Diencephalon (tissue), 1 donor: ENCODE measurements around the gene ZNF777. TPM values are rescaled to one million over a fixed set of nuclear protein-coding genes. Genes with fewer than 3 reads are reported as not detected.

Experiments used
- total RNA-seq: library from RNA; depleted of rRNA; stranded (reverse); fragments of >200 nt; gene quantifications from one replicate; pipeline ENCODE4 v1.2.3, GENCODE V29; 2014

ZNF777 gene
- total RNA-seq, result 6.0 TPM

GRCh38 chr7:149460493-149461277, at the start of gene ZNF777:
Gene ZNF777 (minus strand): TSS chr7:149461062. CDS start chr7:149456022, 5,040 bp downstream.

GRCh38 chr7:149497467-149498261, 36.8 kb upstream of the ZNF777 start, which contains the start of gene ZNF746:
Gene ZNF746 (minus strand): TSS chr7:149497809. CDS start chr7:149497536, 273 bp downstream.

Other genes starting within 250 kb of the ZNF777 start
- gene ZNF212, start 221.4 kb downstream of the ZNF777 start, total RNA-seq, result 7.4 TPM
- 11.8 TPM for gene ZNF783, start 198.9 kb downstream of the ZNF777 start, total RNA-seq
- 19.6 TPM for gene ZNF746, start 36.7 kb upstream of the ZNF777 start, total RNA-seq